ENCODE data around the gene MYOM1. TPM values are rescaled to one million over a fixed set of nuclear protein-coding genes. Genes with fewer than 3 reads are reported as not detected.

The MYOM1 gene
- total RNA-seq, 1 experiment from 2014 or later: 0.92 TPM

- no peaks in the 10 kb centered on the region for H3K27me3 ChIP-seq (ENCODE audit: control insufficient read depth, insufficient read depth, low read length)
- DNase-seq (ENCODE audit: low read depth, low spot score) (no peak), ATAC-seq (no peak)
- in situ Hi-C loops (cut with HindIII; ENCODE audit: low pct_unique_long_range_greater_than_20kb, low sequenced_read_pairs): no loop called here
- no peak overlapping the region for H3K27ac ChIP-seq (ENCODE audit: low read length)
- CTCF ChIA-PET: interaction anchor here (0.7 kb wide), 1 partner anchor 141 kb away, joined by 4 read pairs; no protein-coding TSS in a partner anchor
- intact Hi-C loops (cut with micrococcal nuclease; ENCODE audit: unreplicated experiment): no loop called here
- no peaks in the 10 kb centered on the region for H3K4me1 ChIP-seq (ENCODE audit: control insufficient read depth, insufficient read depth, low read length)
- H3K4me3 ChIP-seq (ENCODE audit: low read depth in 2 of 2, low read length in 2 of 2): no peak overlapping the region
- no peak for TF ChIP-seq POLR2AphosphoS5 (IDR thresholded peaks at IDR 0.05; ENCODE audit: low read depth, low read length)
- no peak for TF ChIP-seq SIN3A (IDR thresholded peaks at IDR 0.05; ENCODE audit: borderline replicate concordance, insufficient read depth, low read depth, low read length)
- TF ChIP-seq TCF7L2 (IDR thresholded peaks at IDR 0.05; ENCODE audit: low read depth, low read length): no peak
- TF ChIP-seq, protein P1, sequence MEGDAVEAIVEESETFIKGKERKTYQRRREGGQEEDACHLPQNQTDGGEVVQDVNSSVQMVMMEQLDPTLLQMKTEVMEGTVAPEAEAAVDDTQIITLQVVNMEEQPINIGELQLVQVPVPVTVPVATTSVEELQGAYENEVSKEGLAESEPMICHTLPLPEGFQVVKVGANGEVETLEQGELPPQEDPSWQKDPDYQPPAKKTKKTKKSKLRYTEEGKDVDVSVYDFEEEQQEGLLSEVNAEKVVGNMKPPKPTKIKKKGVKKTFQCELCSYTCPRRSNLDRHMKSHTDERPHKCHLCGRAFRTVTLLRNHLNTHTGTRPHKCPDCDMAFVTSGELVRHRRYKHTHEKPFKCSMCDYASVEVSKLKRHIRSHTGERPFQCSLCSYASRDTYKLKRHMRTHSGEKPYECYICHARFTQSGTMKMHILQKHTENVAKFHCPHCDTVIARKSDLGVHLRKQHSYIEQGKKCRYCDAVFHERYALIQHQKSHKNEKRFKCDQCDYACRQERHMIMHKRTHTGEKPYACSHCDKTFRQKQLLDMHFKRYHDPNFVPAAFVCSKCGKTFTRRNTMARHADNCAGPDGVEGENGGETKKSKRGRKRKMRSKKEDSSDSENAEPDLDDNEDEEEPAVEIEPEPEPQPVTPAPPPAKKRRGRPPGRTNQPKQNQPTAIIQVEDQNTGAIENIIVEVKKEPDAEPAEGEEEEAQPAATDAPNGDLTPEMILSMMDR (IDR thresholded peaks at IDR 0.05): no peak
- TF ChIP-seq, protein P2, sequence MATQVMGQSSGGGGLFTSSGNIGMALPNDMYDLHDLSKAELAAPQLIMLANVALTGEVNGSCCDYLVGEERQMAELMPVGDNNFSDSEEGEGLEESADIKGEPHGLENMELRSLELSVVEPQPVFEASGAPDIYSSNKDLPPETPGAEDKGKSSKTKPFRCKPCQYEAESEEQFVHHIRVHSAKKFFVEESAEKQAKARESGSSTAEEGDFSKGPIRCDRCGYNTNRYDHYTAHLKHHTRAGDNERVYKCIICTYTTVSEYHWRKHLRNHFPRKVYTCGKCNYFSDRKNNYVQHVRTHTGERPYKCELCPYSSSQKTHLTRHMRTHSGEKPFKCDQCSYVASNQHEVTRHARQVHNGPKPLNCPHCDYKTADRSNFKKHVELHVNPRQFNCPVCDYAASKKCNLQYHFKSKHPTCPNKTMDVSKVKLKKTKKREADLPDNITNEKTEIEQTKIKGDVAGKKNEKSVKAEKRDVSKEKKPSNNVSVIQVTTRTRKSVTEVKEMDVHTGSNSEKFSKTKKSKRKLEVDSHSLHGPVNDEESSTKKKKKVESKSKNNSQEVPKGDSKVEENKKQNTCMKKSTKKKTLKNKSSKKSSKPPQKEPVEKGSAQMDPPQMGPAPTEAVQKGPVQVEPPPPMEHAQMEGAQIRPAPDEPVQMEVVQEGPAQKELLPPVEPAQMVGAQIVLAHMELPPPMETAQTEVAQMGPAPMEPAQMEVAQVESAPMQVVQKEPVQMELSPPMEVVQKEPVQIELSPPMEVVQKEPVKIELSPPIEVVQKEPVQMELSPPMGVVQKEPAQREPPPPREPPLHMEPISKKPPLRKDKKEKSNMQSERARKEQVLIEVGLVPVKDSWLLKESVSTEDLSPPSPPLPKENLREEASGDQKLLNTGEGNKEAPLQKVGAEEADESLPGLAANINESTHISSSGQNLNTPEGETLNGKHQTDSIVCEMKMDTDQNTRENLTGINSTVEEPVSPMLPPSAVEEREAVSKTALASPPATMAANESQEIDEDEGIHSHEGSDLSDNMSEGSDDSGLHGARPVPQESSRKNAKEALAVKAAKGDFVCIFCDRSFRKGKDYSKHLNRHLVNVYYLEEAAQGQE (IDR thresholded peaks at IDR 0.05; ENCODE audit: insufficient read depth in 1 of 2, low read depth in 2 of 2, low read length in 1 of 2): no peak
- no TSS peak for BruUV-seq (replicated peaks)
- POLR2A ChIA-PET: no interaction called here
- H3K36me3 ChIP-seq (ENCODE audit: control insufficient read depth, insufficient read depth, low read length): no peaks in the 10 kb centered on the region
- no peaks in the 10 kb centered on the region for H3K9me3 ChIP-seq (ENCODE audit: control insufficient read depth, insufficient read depth, low read depth, low read length)
These were observed 132.9 kb downstream of the MYOM1 start for GRCh38 chr18:3086871-3087270.

- ChIA-PET CTCF (interaction anchor here (0.7 kb wide), 1 partner anchor 161 kb away, joined by 3 read pairs; no protein-coding TSS in a partner anchor), POLR2A (no interaction called here)
- Histone ChIP-seq H3K27ac (ENCODE audit: low read length) (no peak overlapping the region), H3K4me3 (ENCODE audit: low read depth in 2 of 2, low read length in 2 of 2) (no peak overlapping the region), H3K4me1 (ENCODE audit: control insufficient read depth, insufficient read depth, low read length) (no peaks in the 10 kb centered on the region), H3K27me3 (ENCODE audit: control insufficient read depth, insufficient read depth, low read length) (no peaks in the 10 kb centered on the region), H3K9me3 (ENCODE audit: control insufficient read depth, insufficient read depth, low read depth, low read length) (no peaks in the 10 kb centered on the region), H3K36me3 (ENCODE audit: control insufficient read depth, insufficient read depth, low read length) (no peaks in the 10 kb centered on the region)
- no peak for ATAC-seq
- TF ChIP-seq, protein P2 (IDR thresholded peaks at IDR 0.05; ENCODE audit: insufficient read depth in 1 of 2, low read depth in 2 of 2, low read length in 1 of 2): no peak
- TF ChIP-seq SIN3A (IDR thresholded peaks at IDR 0.05; ENCODE audit: borderline replicate concordance, insufficient read depth, low read depth, low read length) (no peak), POLR2AphosphoS5 (IDR thresholded peaks at IDR 0.05; ENCODE audit: low read depth, low read length) (no peak), TCF7L2 (IDR thresholded peaks at IDR 0.05; ENCODE audit: low read depth, low read length) (no peak)
- TF ChIP-seq, protein P1 (IDR thresholded peaks at IDR 0.05): no peak
- BruUV-seq (replicated peaks): no TSS peak
- intact Hi-C loops (cut with micrococcal nuclease; ENCODE audit: unreplicated experiment) (no loop called here), in situ Hi-C loops (cut with HindIII; ENCODE audit: low pct_unique_long_range_greater_than_20kb, low sequenced_read_pairs) (no loop called here)
- no peak for DNase-seq (ENCODE audit: low read depth, low spot score)
These were observed 134.2 kb downstream of the MYOM1 start for GRCh38 chr18:3085612-3086011.
